ENCODE measurements around the gene RNF222.
A peak's percentile ranks its signal among the peaks of the same experiment; 100 is the strongest.
"Not testable (repeated sequence)": the region's sequence is repeated elsewhere in the genome, so short reads cannot be mapped to it uniquely, and the experiment has no call there.

Gene RNF222

GRCh38 chr17:8410883-8411238 is 13.2 kb upstream of the RNF222 start:
- no peak for DNase-seq (ENCODE audit: low spot score)

GRCh38 chr17:8409966-8410882 is 12.6 kb upstream of the RNF222 start:
- peak; percentile 71 for DNase-seq (ENCODE audit: low spot score)

- no peak for DNase-seq (ENCODE audit: low spot score)
These were observed 10.7 kb upstream of the RNF222 start for GRCh38 chr17:8408371-8408770.

GRCh38 chr17:8406174-8406573 is 8.5 kb upstream of the RNF222 start:
- DNase-seq (ENCODE audit: low spot score) = no peak

GRCh38 chr17:8405499-8406016 is 7.9 kb upstream of the RNF222 start:
- no peak for DNase-seq (ENCODE audit: low spot score)

- no peak for DNase-seq (ENCODE audit: low spot score)
These were observed 5.4 kb upstream of the RNF222 start for GRCh38 chr17:8402921-8403536.

GRCh38 chr17:8401107-8401506 is 3.5 kb upstream of the RNF222 start:
- DNase-seq (ENCODE audit: low spot score) = no peak

- no peak for DNase-seq (ENCODE audit: low spot score)
These were observed 1.4 kb upstream of the RNF222 start for GRCh38 chr17:8398980-8399379.

GRCh38 chr17:8394497-8394896 is 3.1 kb downstream of the RNF222 start:
- not testable (repeated sequence) for DNase-seq (ENCODE audit: low spot score)

GRCh38 chr17:8393470-8394231 is 4.0 kb downstream of the RNF222 start:
- DNase-seq (ENCODE audit: low spot score) = no peak

- no peak for DNase-seq (ENCODE audit: low spot score)
These were observed 4.8 kb downstream of the RNF222 start for GRCh38 chr17:8392674-8393469.

GRCh38 chr17:8392274-8392673 is 5.4 kb downstream of the RNF222 start:
- DNase-seq (ENCODE audit: low spot score) = no peak

GRCh38 chr17:8391711-8392110 is 5.9 kb downstream of the RNF222 start:
- no peak for DNase-seq (ENCODE audit: low spot score)

GRCh38 chr17:8387914-8388651 is 9.5 kb downstream of the RNF222 start:
- no peak for DNase-seq (ENCODE audit: low spot score)

- no peak for DNase-seq (ENCODE audit: low spot score)
These were observed 10.8 kb downstream of the RNF222 start for GRCh38 chr17:8386841-8387240.

GRCh38 chr17:8384801-8385378 is 12.7 kb downstream of the RNF222 start:
- DNase-seq (ENCODE audit: low spot score) = no peak

- DNase-seq (ENCODE audit: low spot score) = peak; percentile 85
These were observed 14.3 kb downstream of the RNF222 start, which contains the start of gene RPL26 for GRCh38 chr17:8383143-8383822. TSS of gene RPL26 (minus strand) at chr17:8383193. CDS start at chr17:8382310, 883 bp downstream.

- no peak for DNase-seq (ENCODE audit: low spot score)
These were observed 14.8 kb downstream of the RNF222 start for GRCh38 chr17:8382880-8383142.

- no peak for DNase-seq (ENCODE audit: low spot score)
These were observed 15.4 kb downstream of the RNF222 start for GRCh38 chr17:8382052-8382879.
